ENCODE data around the gene USP17L29. TPM values are rescaled to one million over a fixed set of nuclear protein-coding genes. Genes with fewer than 3 reads are reported as not detected.
"Not testable (repeated sequence)": the region's sequence is repeated elsewhere in the genome, so short reads cannot be mapped to it uniquely, and the experiment has no call there.

The USP17L29 gene
- total RNA-seq, 2 donors from 2014 or later, result not detected

DNA sequence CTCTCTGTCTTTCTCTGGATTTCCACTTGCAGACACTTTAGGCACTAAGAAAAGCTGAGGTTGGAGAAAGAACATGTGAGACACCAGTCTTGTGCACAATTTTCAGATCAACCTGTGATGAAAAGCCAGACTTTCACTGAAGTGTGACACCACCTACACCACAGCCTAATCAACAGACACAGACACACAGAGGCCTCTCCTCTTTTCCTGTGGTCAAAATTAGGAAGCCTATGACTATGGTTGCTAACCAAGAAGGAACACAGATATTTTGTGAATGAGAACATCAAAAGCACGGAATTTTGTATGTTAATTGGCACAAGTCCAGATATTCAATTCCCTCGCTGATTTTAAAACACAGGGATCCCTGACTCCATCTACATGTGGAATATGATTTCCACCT, 35.6 kb downstream of the USP17L29 start:
- not testable (repeated sequence) for H3K9me3 Mint-ChIP-seq; H3K27ac Mint-ChIP-seq; H3K36me3 Mint-ChIP-seq (ENCODE audit: insufficient read depth in 2 of 2); H3K27me3 Mint-ChIP-seq (ENCODE audit: low read depth); H3K4me1 Mint-ChIP-seq (ENCODE audit: low read depth); H3K4me3 Mint-ChIP-seq; DNase-seq; ATAC-seq (replicated peaks in 1 of 2)

Other genes starting within 250 kb of the USP17L29 start
- not detected for gene FAM90A26, start 183.2 kb upstream of the USP17L29 start, total RNA-seq
- gene USP17L10, start 143.0 kb upstream of the USP17L29 start, total RNA-seq, result not detected
- not detected for gene USP17L11, start 138.2 kb upstream of the USP17L29 start, total RNA-seq
- not detected for gene USP17L12, start 133.5 kb upstream of the USP17L29 start, total RNA-seq
- gene USP17L13, start 128.7 kb upstream of the USP17L29 start, total RNA-seq, result not detected
- gene USP17L15, start 119.3 kb upstream of the USP17L29 start, total RNA-seq, result not detected
- not detected for gene USP17L17, start 109.8 kb upstream of the USP17L29 start, total RNA-seq
- not detected for gene USP17L18, start 105.0 kb upstream of the USP17L29 start, total RNA-seq
- gene USP17L19, start 100.3 kb upstream of the USP17L29 start, total RNA-seq, result not detected
- not detected for gene USP17L20, start 95.5 kb upstream of the USP17L29 start, total RNA-seq
- not detected for gene USP17L21, start 90.8 kb upstream of the USP17L29 start, total RNA-seq
- not detected for gene USP17L22, start 86.0 kb upstream of the USP17L29 start, total RNA-seq
- gene USP17L24, start 28.5 kb upstream of the USP17L29 start, total RNA-seq, result not detected
- not detected for gene USP17L25, start 23.7 kb upstream of the USP17L29 start, total RNA-seq
- not detected for gene USP17L26, start 19.0 kb upstream of the USP17L29 start, total RNA-seq
- not detected for gene USP17L5, start 14.2 kb upstream of the USP17L29 start, total RNA-seq
- not detected for gene USP17L27, start 9.5 kb upstream of the USP17L29 start, total RNA-seq
- gene USP17L28, start 4.7 kb upstream of the USP17L29 start, total RNA-seq, result not detected
- not detected for gene USP17L30, start 9.5 kb downstream of the USP17L29 start, total RNA-seq
- gene DEFB131A, start 90.8 kb downstream of the USP17L29 start, total RNA-seq, result not detected

All from activated T-cell treated with anti-CD3 and anti-CD28 coated beads, Interleukin-2, amount 50 U/mL, for 72 hours (primary cell).